GM13976 (cell line): Measurements from ENCODE around the gene LRRC31.

Experiments used
- DNase-seq: peaks from one replicate; pipeline ENCODE4 v3.0.0; 2012; ENCODE audit warnings: low spot score
- in situ Hi-C: fragments of 300-500 bp; cut with MboI; formaldehyde crosslinking; loops from one replicate; pipeline ENCODE4 v1.12.0; 2022; ENCODE audit warnings: low sequenced_read_pairs, mixed read lengths, inconsistent platforms; ENCODE audit not compliant: unreplicated experiment
- TF ChIP-seq, protein P1 (sequence below): IDR thresholded peaks from 2 replicates; pipeline ENCODE4 v1.5.1; 2012; ENCODE audit warnings: borderline replicate concordance, mild to moderate bottlenecking; ENCODE audit not compliant: insufficient read depth; ENCODE audit errors: extremely low read depth, missing control alignments, control extremely low read depth

The LRRC31 gene

GRCh38 chr3:169848741-169849140, 21.0 kb downstream of the LRRC31 start:
- in situ Hi-C loops: no loop called here
- TF ChIP-seq, protein P1, sequence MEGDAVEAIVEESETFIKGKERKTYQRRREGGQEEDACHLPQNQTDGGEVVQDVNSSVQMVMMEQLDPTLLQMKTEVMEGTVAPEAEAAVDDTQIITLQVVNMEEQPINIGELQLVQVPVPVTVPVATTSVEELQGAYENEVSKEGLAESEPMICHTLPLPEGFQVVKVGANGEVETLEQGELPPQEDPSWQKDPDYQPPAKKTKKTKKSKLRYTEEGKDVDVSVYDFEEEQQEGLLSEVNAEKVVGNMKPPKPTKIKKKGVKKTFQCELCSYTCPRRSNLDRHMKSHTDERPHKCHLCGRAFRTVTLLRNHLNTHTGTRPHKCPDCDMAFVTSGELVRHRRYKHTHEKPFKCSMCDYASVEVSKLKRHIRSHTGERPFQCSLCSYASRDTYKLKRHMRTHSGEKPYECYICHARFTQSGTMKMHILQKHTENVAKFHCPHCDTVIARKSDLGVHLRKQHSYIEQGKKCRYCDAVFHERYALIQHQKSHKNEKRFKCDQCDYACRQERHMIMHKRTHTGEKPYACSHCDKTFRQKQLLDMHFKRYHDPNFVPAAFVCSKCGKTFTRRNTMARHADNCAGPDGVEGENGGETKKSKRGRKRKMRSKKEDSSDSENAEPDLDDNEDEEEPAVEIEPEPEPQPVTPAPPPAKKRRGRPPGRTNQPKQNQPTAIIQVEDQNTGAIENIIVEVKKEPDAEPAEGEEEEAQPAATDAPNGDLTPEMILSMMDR: no peak

GRCh38 chr3:169847896-169848295, 21.8 kb downstream of the LRRC31 start:
- in situ Hi-C loops: no loop called here
- TF ChIP-seq, protein P1: no peak
- no peak for DNase-seq

More at GRCh38 chr3:169848741-169849140, 21.0 kb downstream of the LRRC31 start:
- DNase-seq: no peak

DNA sequence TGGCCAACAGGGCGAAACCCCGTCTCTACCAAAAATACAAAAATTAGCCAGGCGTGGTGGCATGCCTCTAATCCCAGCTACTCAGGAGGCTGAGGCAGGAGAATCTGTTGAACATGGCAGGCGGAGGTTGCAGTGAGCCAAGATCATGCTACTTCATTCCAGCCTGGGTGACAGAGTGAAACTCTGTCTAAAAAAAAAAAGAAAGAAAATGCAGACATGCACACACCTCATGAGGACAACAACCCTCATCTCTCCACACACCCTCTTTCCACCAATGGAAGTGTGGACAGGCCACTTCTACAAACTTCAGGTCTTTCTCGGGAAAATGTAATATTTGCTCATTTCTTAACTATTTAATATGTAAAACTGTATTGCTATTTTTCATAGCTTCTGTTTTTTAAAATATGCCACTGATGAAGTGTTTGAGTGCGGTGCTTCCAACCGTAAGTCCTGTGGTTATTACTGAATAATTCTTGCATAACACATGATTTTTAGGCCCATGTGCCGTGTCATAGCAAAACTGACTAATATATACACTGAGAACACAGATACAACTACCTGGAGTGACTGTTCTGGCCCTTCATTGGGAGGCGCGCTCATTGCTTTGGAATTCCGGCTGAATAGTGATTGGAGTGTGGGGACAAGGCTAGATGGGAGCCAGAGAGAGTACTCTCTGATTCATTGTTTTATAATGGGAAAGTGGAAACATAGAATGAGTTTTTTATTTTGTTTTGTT, 23.1 kb downstream of the LRRC31 start:
- TF ChIP-seq, protein P1: no peak
- in situ Hi-C loops: no loop called here
- peak; percentile 70 for DNase-seq

DNA sequence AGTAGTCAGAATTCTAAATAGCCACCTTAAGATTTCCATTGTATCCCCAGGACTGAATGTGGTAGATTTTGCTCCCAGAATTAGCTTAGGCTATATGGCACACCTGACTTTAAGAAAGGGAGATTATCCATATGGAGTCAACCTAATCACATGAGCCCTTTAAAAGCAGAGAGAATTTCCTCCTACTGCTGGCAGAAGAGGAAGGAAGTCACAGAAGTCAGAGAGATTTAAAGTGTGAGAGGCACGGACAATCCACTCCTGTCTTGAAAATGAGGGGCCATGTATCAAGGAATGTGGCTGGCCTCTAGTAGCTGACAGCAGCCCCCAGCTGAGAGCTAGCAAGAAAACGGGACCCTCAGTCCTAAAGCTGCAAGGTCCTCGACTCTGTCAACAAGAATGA, 26.8 kb downstream of the LRRC31 start:
- no peak for DNase-seq
- TF ChIP-seq, protein P1: no peak
- in situ Hi-C loops: no loop called here

DNA sequence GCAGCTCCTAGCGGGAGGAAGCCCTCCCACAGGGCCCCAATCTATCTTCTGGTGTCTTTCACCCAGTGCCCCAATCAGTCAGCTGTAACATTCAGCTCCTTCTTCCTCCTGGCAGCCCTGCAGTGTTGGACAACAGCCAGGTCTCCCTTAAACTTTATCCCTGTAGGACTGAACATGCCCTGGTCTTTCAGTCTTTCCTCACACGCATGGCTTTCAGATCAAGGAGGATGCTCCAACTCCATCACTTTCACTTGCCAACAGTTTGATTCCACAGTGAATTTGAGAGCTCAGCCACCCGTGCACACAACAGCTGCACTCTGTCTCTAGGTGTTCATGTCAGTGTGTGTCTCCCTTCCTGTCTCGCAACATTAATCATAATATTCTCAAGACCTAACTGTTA, 28.6 kb downstream of the LRRC31 start:
- TF ChIP-seq, protein P1: no peak
- no peak for DNase-seq
- in situ Hi-C loops: no loop called here

GRCh38 chr3:169838511-169839030, 31.2 kb downstream of the LRRC31 start:
- in situ Hi-C loops: no loop called here
- TF ChIP-seq, protein P1: no peak
- no peak for DNase-seq

- TF ChIP-seq, protein P1: no peak
- in situ Hi-C loops: no loop called here
- no peak for DNase-seq
These were observed 32.8 kb downstream of the LRRC31 start for GRCh38 chr3:169836942-169837275.
